Measurements from ENCODE around the gene TGFBR3.

GRCh38 chr1:91751275-91751674 is 134.7 kb downstream of the TGFBR3 start:
- TF ChIP-seq POLR2AphosphoS5 (IDR thresholded peaks at IDR 0.05; ENCODE audit: low read depth, low read length) (no peak), SIN3A (IDR thresholded peaks at IDR 0.05; ENCODE audit: borderline replicate concordance, insufficient read depth, low read length) (no peak)
